ENCODE measurements around the gene HS3ST3B1.

HS3ST3B1 gene

DNA sequence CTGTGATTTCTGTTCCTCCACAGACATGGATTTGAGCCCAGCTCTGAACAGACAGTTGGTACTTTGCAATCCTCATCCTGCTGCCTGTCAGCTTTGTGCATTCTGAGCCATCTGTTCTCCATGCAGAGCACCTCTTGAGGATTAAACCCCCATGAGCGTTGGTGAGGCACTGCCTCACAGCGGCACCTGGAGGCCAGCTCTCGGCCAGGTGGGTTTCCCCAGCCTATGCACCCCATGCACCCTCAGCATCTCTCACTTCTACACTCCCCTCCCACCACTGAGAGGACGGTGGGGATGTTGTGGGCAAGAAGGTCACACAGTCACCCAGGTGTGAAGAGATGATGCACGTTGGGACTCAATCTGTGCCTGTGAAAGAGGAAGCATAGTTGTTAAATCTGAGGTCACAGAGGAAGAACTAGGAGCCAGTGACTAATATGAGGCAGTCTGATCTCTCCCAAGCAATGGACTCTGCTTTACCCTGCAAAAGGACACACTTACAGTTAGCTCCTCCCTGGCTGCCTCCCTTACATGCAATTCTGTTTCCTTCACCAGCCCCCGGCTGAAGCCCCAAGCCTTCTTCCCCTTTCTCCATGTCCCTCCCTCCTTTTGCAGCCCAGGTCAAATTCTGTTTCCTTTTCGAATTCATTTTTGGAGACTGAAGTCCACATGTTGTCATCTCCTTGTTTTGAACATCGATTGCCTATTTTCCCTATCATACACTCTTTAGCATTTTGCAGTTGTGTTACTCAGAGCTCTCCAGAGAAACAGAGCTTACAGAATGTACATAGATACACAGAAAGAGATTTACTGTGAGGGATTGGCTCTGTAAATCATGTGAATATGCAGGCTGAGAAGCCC is 58.5 kb downstream of the HS3ST3B1 start:
- TF ChIP-seq, protein P1, sequence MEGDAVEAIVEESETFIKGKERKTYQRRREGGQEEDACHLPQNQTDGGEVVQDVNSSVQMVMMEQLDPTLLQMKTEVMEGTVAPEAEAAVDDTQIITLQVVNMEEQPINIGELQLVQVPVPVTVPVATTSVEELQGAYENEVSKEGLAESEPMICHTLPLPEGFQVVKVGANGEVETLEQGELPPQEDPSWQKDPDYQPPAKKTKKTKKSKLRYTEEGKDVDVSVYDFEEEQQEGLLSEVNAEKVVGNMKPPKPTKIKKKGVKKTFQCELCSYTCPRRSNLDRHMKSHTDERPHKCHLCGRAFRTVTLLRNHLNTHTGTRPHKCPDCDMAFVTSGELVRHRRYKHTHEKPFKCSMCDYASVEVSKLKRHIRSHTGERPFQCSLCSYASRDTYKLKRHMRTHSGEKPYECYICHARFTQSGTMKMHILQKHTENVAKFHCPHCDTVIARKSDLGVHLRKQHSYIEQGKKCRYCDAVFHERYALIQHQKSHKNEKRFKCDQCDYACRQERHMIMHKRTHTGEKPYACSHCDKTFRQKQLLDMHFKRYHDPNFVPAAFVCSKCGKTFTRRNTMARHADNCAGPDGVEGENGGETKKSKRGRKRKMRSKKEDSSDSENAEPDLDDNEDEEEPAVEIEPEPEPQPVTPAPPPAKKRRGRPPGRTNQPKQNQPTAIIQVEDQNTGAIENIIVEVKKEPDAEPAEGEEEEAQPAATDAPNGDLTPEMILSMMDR (conservative IDR thresholded peaks at IDR 0.05; ENCODE audit: low read depth, low read length): no peak

DNA sequence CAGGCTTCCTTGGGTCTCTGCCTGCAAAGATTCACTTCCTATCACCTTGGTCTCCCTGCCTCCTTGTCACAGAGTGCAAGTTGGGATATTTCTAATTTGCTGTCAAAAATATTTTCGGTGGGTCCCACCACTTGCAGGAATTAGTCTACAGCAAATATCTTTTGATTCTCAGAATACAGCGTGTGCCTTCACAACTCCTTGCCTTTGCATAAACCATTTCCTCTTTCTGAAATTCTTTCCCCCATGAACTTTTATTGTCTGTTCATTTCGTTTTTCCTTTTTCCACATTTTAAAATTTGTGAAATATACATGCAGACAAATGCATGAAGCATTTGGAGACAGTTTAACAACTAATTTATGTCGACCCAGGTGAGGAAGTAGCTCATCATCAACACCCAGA is 60.0 kb downstream of the HS3ST3B1 start:
- DNase-seq (ENCODE audit: low read depth): no peak
- TF ChIP-seq, protein P1 (conservative IDR thresholded peaks at IDR 0.05; ENCODE audit: low read depth, low read length): no peak
- no peak overlapping the region for H3K4me3 ChIP-seq (ENCODE audit: low read depth, low read length)

More for the DNA sequence above, 58.5 kb downstream of the HS3ST3B1 start:
- DNase-seq (ENCODE audit: low read depth): no peak
- no peak overlapping the region for H3K4me3 ChIP-seq (ENCODE audit: low read depth, low read length)

GRCh38 chr17:14361470-14361869 is 60.6 kb downstream of the HS3ST3B1 start:
- TF ChIP-seq, protein P1 (conservative IDR thresholded peaks at IDR 0.05; ENCODE audit: low read depth, low read length): no peak
- H3K4me3 ChIP-seq (ENCODE audit: low read depth, low read length): no peak overlapping the region
- no peak for DNase-seq (ENCODE audit: low read depth)

DNA sequence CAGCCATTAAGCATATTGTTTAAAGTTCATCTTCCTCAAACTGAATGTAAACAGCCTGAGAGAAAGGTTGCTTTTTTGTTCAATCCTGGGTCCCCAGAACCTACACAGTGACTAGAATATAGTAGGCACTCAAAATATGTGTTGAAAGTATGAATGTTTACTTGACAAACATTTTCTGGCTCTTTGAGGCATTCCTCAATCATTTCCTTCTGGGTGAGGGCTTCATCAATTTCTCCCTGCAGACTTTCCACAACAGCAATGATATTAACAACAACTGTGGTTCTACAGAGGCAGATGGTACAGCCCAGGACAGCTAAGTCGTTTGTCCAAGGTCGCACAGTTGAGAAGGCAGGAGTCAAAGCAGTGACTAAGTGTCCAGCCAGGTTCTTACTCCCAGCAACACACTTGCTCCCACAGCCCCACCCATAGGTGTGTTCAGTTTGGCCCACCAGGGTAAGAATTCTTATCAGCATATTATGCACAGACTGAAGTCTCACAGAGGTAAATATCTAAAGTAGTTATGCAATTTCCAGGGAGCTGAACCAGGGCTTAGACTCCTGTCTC is 61.1 kb downstream of the HS3ST3B1 start:
- no peak overlapping the region for H3K4me3 ChIP-seq (ENCODE audit: low read depth, low read length)
- no peak for DNase-seq (ENCODE audit: low read depth)
- TF ChIP-seq, protein P1 (conservative IDR thresholded peaks at IDR 0.05; ENCODE audit: low read depth, low read length): no peak

DNA sequence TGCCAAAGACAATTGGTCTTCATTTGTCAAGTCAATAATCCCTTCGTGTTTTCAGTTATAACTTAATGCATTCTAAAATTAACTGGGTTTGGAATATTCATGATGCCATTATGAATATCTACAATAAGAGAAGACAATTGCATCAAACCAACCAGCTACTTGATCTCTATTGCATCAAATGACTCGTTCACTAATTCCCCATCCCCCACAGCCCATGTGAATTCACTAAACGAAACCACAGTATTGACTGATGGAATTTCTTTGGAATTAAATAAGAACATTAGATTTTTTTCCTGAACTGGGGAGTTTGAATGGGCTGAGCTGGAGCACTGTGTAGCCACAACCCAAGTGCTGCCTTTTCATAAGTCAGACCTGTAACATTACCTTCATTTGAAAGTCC is 65.3 kb downstream of the HS3ST3B1 start:
- TF ChIP-seq, protein P1 (conservative IDR thresholded peaks at IDR 0.05; ENCODE audit: low read depth, low read length): no peak
- DNase-seq (ENCODE audit: low read depth): no peak

GRCh38 chr17:14372461-14372860 is 71.6 kb downstream of the HS3ST3B1 start:
- H3K4me3 ChIP-seq (ENCODE audit: low read depth, low read length): no peak overlapping the region
- no peak for DNase-seq (ENCODE audit: low read depth)
- TF ChIP-seq, protein P1 (conservative IDR thresholded peaks at IDR 0.05; ENCODE audit: low read depth, low read length): no peak

More for the DNA sequence above, 65.3 kb downstream of the HS3ST3B1 start:
- H3K4me3 ChIP-seq (ENCODE audit: low read depth, low read length): no peak overlapping the region
